Hepatocyte (in vitro differentiated cells): ENCODE measurements around the gene AP5B1.

Source experiments
- EZH2phosphoT487 ChIP-seq: fragments of 200-600 bp; sonication (generic); IDR thresholded peaks from one replicate; pipeline ENCODE4 v1.6.1; 2018; ENCODE audit warnings: antibody characterized with exemption, mild to moderate bottlenecking, low read depth, moderate library complexity; ENCODE audit not compliant: unreplicated experiment, severe bottlenecking
- TF ChIP-seq, protein P1 (sequence below): fragments of 200-600 bp; sonication (generic); IDR thresholded peaks from 2 replicates; pipeline ENCODE4 v1.5.1; 2016; ENCODE audit warnings: antibody characterized with exemption, mild to moderate bottlenecking; ENCODE audit not compliant: poor library complexity

GRCh38 chr11:65814131-65814985 is 33.6 kb upstream of the AP5B1 start:
- TF ChIP-seq EZH2phosphoT487, result no peak
- TF ChIP-seq, protein P1, sequence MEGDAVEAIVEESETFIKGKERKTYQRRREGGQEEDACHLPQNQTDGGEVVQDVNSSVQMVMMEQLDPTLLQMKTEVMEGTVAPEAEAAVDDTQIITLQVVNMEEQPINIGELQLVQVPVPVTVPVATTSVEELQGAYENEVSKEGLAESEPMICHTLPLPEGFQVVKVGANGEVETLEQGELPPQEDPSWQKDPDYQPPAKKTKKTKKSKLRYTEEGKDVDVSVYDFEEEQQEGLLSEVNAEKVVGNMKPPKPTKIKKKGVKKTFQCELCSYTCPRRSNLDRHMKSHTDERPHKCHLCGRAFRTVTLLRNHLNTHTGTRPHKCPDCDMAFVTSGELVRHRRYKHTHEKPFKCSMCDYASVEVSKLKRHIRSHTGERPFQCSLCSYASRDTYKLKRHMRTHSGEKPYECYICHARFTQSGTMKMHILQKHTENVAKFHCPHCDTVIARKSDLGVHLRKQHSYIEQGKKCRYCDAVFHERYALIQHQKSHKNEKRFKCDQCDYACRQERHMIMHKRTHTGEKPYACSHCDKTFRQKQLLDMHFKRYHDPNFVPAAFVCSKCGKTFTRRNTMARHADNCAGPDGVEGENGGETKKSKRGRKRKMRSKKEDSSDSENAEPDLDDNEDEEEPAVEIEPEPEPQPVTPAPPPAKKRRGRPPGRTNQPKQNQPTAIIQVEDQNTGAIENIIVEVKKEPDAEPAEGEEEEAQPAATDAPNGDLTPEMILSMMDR, result no peak
